Neuronal stem cell (in vitro differentiated cells): ENCODE results near the gene MYL6B.
"Not testable (repeated sequence)": the region's sequence is repeated elsewhere in the genome, so short reads cannot be mapped to it uniquely, and the experiment has no call there.

Experiments
- DNase-seq: peaks from one replicate; pipeline ENCODE4 v3.0.0-alpha.2; 2013; ENCODE audit warnings: low spot score
- H2AFZ ChIP-seq: one replicate; pipeline ENCODE4 v1.6.1; 2013; ENCODE audit warnings: mild to moderate bottlenecking, low read length, inconsistent platforms
- H2AK5ac ChIP-seq: 2 replicates; pipeline ENCODE4 v1.6.1; 2013; ENCODE audit warnings: low read depth, mild to moderate bottlenecking, inconsistent platforms, low read length, moderate library complexity, mixed read lengths
- H2BK120ac ChIP-seq: 2 replicates; pipeline ENCODE4 v1.6.1; 2013; ENCODE audit warnings: low read depth, mild to moderate bottlenecking, inconsistent platforms, low read length, moderate library complexity, mixed read lengths
- H2BK12ac ChIP-seq: one replicate; pipeline ENCODE4 v1.6.1; 2013; ENCODE audit warnings: low read length, inconsistent platforms
- H2BK15ac ChIP-seq: 2 replicates; pipeline ENCODE4 v1.6.1; 2013; ENCODE audit warnings: mild to moderate bottlenecking, low read length, inconsistent platforms, mixed read lengths
- H2BK5ac ChIP-seq: one replicate; pipeline ENCODE4 v1.6.1; 2013; ENCODE audit warnings: inconsistent platforms, mild to moderate bottlenecking, low read length, moderate library complexity
- H3K14ac ChIP-seq: one replicate; pipeline ENCODE4 v1.6.1; 2013; ENCODE audit warnings: low read length, inconsistent platforms
- H3K18ac ChIP-seq: 2 replicates; pipeline ENCODE4 v1.6.1; 2013; ENCODE audit warnings: low read length, inconsistent platforms
- H3K23ac ChIP-seq: 2 replicates; pipeline ENCODE4 v1.6.1; 2013; ENCODE audit warnings: low read depth, mild to moderate bottlenecking, mixed read lengths, low read length, inconsistent platforms; ENCODE audit not compliant: poor library complexity
- H3K27ac ChIP-seq: replicated peaks from 3 replicates; pipeline ENCODE4 v1.5.1; 2013; ENCODE audit warnings: low read length, inconsistent platforms
- H3K27me3 ChIP-seq, 3 experiments: 2 replicates each; pipeline ENCODE4 v1.6.1; 2013; ENCODE audit warnings: low read length in 3 of 3, mild to moderate bottlenecking in 2 of 3, inconsistent platforms in 1 of 3, low read depth in 1 of 3, mixed read lengths in 1 of 3, moderate library complexity in 1 of 3; ENCODE audit not compliant: control insufficient read depth in 3 of 3, insufficient read depth in 3 of 3
- H3K36me3 ChIP-seq, 2 donors: replicated peaks in 1 of 2; 2 replicates each; pipeline ENCODE4 v1.6.1; 2013; ENCODE audit warnings: low read length in 2 of 2; ENCODE audit not compliant: control insufficient read depth in 2 of 2, insufficient read depth in 2 of 2
- H3K4ac ChIP-seq: 2 replicates; pipeline ENCODE4 v1.6.1; 2013; ENCODE audit warnings: inconsistent platforms, mild to moderate bottlenecking, low read length, moderate library complexity
- H3K4me1 ChIP-seq, 2 donors: 1 replicate in 1 of 2; 2 replicates in 1 of 2; pipeline ENCODE4 v1.6.1; 2013; ENCODE audit warnings: low read length in 2 of 2, low read depth in 1 of 2; ENCODE audit not compliant: control insufficient read depth in 2 of 2, insufficient read depth in 1 of 2
- H3K4me2 ChIP-seq: one replicate; pipeline ENCODE4 v1.6.1; 2013; ENCODE audit warnings: mild to moderate bottlenecking, low read length, inconsistent platforms; ENCODE audit not compliant: insufficient read depth, poor library complexity, severe bottlenecking
- H3K4me3 ChIP-seq, 2 donors: 2 replicates each; pipeline ENCODE4 v1.5.1; 2013; ENCODE audit warnings: low read length in 2 of 2, mild to moderate bottlenecking in 2 of 2, inconsistent platforms in 1 of 2, moderate library complexity in 1 of 2
- H3K79me1 ChIP-seq: one replicate; pipeline ENCODE4 v1.6.1; 2013; ENCODE audit warnings: low read depth, mild to moderate bottlenecking, inconsistent platforms, low read length, moderate library complexity
- H3K9ac ChIP-seq: one replicate; pipeline ENCODE4 v1.6.1; 2013; ENCODE audit warnings: mild to moderate bottlenecking, low read depth, low read length, inconsistent platforms; ENCODE audit not compliant: poor library complexity
- H3K9me3 ChIP-seq, 2 donors: replicated peaks in 1 of 2; 2 replicates each; pipeline versions ENCODE3 to v1.6.1; 2013; ENCODE audit warnings: low read length in 2 of 2, mild to moderate bottlenecking in 2 of 2, inconsistent platforms in 1 of 2, low read depth in 1 of 2, mixed read lengths in 1 of 2, moderate library complexity in 1 of 2; ENCODE audit not compliant: control insufficient read depth in 2 of 2, insufficient read depth in 1 of 2
- H4K8ac ChIP-seq: one replicate; pipeline ENCODE4 v1.6.1; 2013; ENCODE audit warnings: low read depth, mild to moderate bottlenecking, inconsistent platforms, low read length, moderate library complexity
- H4K91ac ChIP-seq: one replicate; pipeline ENCODE4 v1.6.1; 2013; ENCODE audit warnings: low read length, low read depth, mild to moderate bottlenecking, inconsistent platforms; ENCODE audit not compliant: poor library complexity
- WGBS, 2 donors: extraction: QIAGEN DNeasy Blood & Tissue Kit; methylation state at CpG; one replicate each; pipeline ENCODE4 v1.1.7; 2013; ENCODE audit warnings: missing lambda C conversion rate in 2 of 2, mixed read lengths in 1 of 2; ENCODE audit not compliant: insufficient read length in 2 of 2, insufficient replicate concordance in 1 of 2; ENCODE audit errors: extremely low coverage in 2 of 2; 5-methylcytosine and 5-hydroxymethylcytosine counted together

The MYL6B gene

GRCh38 chr12:56117082-56117706, 35.2 kb upstream of the MYL6B start:
- no CpG with 5 or more reads among the region's 16 CpGs for WGBS, 2 donors
- peak overlapping the region; percentile 78 for H3K9ac ChIP-seq
- H2BK5ac ChIP-seq: not testable (repeated sequence)

GRCh38 chr12:56117778-56118687, 34.4 kb upstream of the MYL6B start, which contains the start of gene ZC3H10:
ZC3H10 (plus strand) TSS chr12:56118266; CDS start chr12:56120563, 2,297 bp downstream.
- no peaks in the 10 kb centered on the region for H3K79me1 ChIP-seq
- no CpG with 5 or more reads among the region's 61 CpGs for WGBS, 2 donors
- no peak within 1 kb of the TSS for H4K8ac ChIP-seq
- peaks cover 18 to 51% of the 10 kb centered on the region in 2 donors for H3K36me3 ChIP-seq
- H3K9me3 ChIP-seq: peaks cover 0 to 7% of the 10 kb centered on the region in 2 donors
- H2BK12ac ChIP-seq: no peak within 1 kb of the TSS
- H4K91ac ChIP-seq: no peak within 1 kb of the TSS
- peaks cover 6 to 16% of the 10 kb centered on the region in 2 donors for H3K4me1 ChIP-seq
- peak within 1 kb of the TSS; percentile 71 for H3K27ac ChIP-seq
- no peak within 1 kb of the TSS for H3K14ac ChIP-seq
- H2BK15ac ChIP-seq: no peak within 1 kb of the TSS
- DNase-seq: peak; percentile 98
- H2AK5ac ChIP-seq: no peak within 1 kb of the TSS
- H2BK5ac ChIP-seq: no peak within 1 kb of the TSS
- no peak within 1 kb of the TSS for H2BK120ac ChIP-seq
- peak within 1 kb of the TSS; percentile 94 for H3K18ac ChIP-seq
- H3K4me3 ChIP-seq: peak within 1 kb of the TSS; percentile 75 to 89
- H3K4me2 ChIP-seq: peak within 1 kb of the TSS; percentile 79
- no peaks in the 10 kb centered on the region for H3K27me3 ChIP-seq
- H3K9ac ChIP-seq: peak within 1 kb of the TSS; percentile 94
- H3K4ac ChIP-seq: no peak within 1 kb of the TSS
- peak within 1 kb of the TSS; percentile 84 for H2AFZ ChIP-seq
- H3K23ac ChIP-seq: peak within 1 kb of the TSS; percentile 97

More at GRCh38 chr12:56117082-56117706, 35.2 kb upstream of the MYL6B start:
- H2AFZ ChIP-seq, H3K79me1 ChIP-seq, H3K14ac ChIP-seq, H2AK5ac ChIP-seq, H3K23ac ChIP-seq, DNase-seq, H3K4ac ChIP-seq, H4K91ac ChIP-seq, H3K9me3 ChIP-seq, H2BK15ac ChIP-seq, H3K18ac ChIP-seq, H3K27me3 ChIP-seq, H4K8ac ChIP-seq, H2BK120ac ChIP-seq, H2BK12ac ChIP-seq: not testable (repeated sequence)
- Histone ChIP-seq H3K27ac (peak overlapping the region; percentile 70), H3K4me1 (peaks cover 6 to 16% of the 10 kb centered on the region in 2 donors), H3K4me2 (peak overlapping the region; percentile 72), H3K36me3 (peaks cover 24 to 58% of the 10 kb centered on the region in 2 donors), H3K4me3 (peak overlapping the region; percentile 75 to 83)

- Histone ChIP-seq H3K23ac (no peak overlapping the region), H3K4me3 (peak overlapping the region; percentile 75 to 89), H2AK5ac (no peak overlapping the region), H2BK5ac (no peak overlapping the region), H3K9ac (peak overlapping the region; percentile 94), H2BK12ac (no peak overlapping the region), H2AFZ (peak overlapping the region; percentile 84), H3K36me3 (peaks cover 17 to 43% of the 10 kb centered on the region in 2 donors), H3K27me3 (no peaks in the 10 kb centered on the region), H3K4ac (no peak overlapping the region), H3K14ac (no peak overlapping the region), H4K91ac (no peak overlapping the region), H3K27ac (peak overlapping the region; percentile 71), H3K18ac (no peak overlapping the region), H3K9me3 (peaks cover 0 to 7% of the 10 kb centered on the region in 2 donors), H4K8ac (no peak overlapping the region), H3K79me1 (no peaks in the 10 kb centered on the region), H3K4me1 (peaks cover 6 to 16% of the 10 kb centered on the region in 2 donors), H2BK120ac (no peak overlapping the region), H2BK15ac (no peak overlapping the region), H3K4me2 (peak overlapping the region; percentile 79)
- DNase-seq: no peak
- WGBS, 2 donors: no CpG with 5 or more reads among the region's 13 CpGs
These were observed 33.6 kb upstream of the MYL6B start for GRCh38 chr12:56118688-56119357.
